ENCODE measurements around the gene MEIS3. TPM values are rescaled to one million over a fixed set of nuclear protein-coding genes. Genes with fewer than 3 reads are reported as not detected.
A peak's percentile ranks its signal among the peaks of the same experiment; 100 is the strongest.
"Not testable (repeated sequence)": the region's sequence is repeated elsewhere in the genome, so short reads cannot be mapped to it uniquely, and the experiment has no call there.

Gene MEIS3
- total RNA-seq, 2 donors from 2014 or later = 5.6 to 7.0 TPM

GRCh38 chr19:47398707-47399597 lies 20.4 kb downstream of the MEIS3 start:
- ATAC-seq (no peak), DNase-seq (no peak)
- intact Hi-C loops (cut with DNase I) = no loop called here

- ATAC-seq (peak; percentile 57 to 78), DNase-seq (peak; percentile 75)
- intact Hi-C loops (cut with DNase I) = loop anchor here (2.0 to 5.0 kb wide), 2 partner anchors 94 to 95 kb away; no protein-coding TSS in a partner anchor
These were observed 27.7 kb downstream of the MEIS3 start for GRCh38 chr19:47391510-47392223.

- no peak for DNase-seq
- intact Hi-C loops (cut with DNase I) = loop anchor here (2.0 to 5.0 kb wide), 2 partner anchors 94 kb away; no protein-coding TSS in a partner anchor
- ATAC-seq = no peak
These were observed 28.5 kb downstream of the MEIS3 start for GRCh38 chr19:47390533-47391488.

- peak in 1 of 2 donors; percentile 53 for ATAC-seq
- DNase-seq = no peak
- intact Hi-C loops (cut with DNase I) = no loop called here
These were observed 30.2 kb downstream of the MEIS3 start for GRCh38 chr19:47389150-47389556.

- intact Hi-C loops (cut with DNase I); DNase-seq: not testable (repeated sequence)
- ATAC-seq = peak in 1 of 2 donors; percentile 23
These were observed 30.6 kb downstream of the MEIS3 start for GRCh38 chr19:47388721-47389120.

- intact Hi-C loops (cut with DNase I) = not testable (repeated sequence)
These were observed 31.7 kb downstream of the MEIS3 start for GRCh38 chr19:47387623-47388022.

GRCh38 chr19:47386582-47386981 lies 32.7 kb downstream of the MEIS3 start:
- DNase-seq; ATAC-seq; intact Hi-C loops (cut with DNase I): not testable (repeated sequence)

More at GRCh38 chr19:47387623-47388022, 31.7 kb downstream of the MEIS3 start:
- DNase-seq, ATAC-seq: not testable (repeated sequence)

- intact Hi-C loops (cut with DNase I); DNase-seq; ATAC-seq: not testable (repeated sequence)
These were observed 34.8 kb downstream of the MEIS3 start for GRCh38 chr19:47384533-47384932.

- DNase-seq; intact Hi-C loops (cut with DNase I); ATAC-seq: not testable (repeated sequence)
These were observed 35.4 kb downstream of the MEIS3 start for GRCh38 chr19:47383890-47384289.

- ATAC-seq (no peak), DNase-seq (no peak)
- intact Hi-C loops (cut with DNase I) = no loop called here
These were observed 37.6 kb downstream of the MEIS3 start for GRCh38 chr19:47381653-47382279.

- intact Hi-C loops (cut with DNase I) = no loop called here
- no peak for DNase-seq
- ATAC-seq = no peak
These were observed 38.2 kb downstream of the MEIS3 start for GRCh38 chr19:47381121-47381520.

- no peak for ATAC-seq
- intact Hi-C loops (cut with DNase I) = no loop called here
- no peak for DNase-seq
These were observed 38.8 kb downstream of the MEIS3 start for GRCh38 chr19:47380559-47380958.

- no peak for DNase-seq
- ATAC-seq = no peak
- intact Hi-C loops (cut with DNase I) = no loop called here
These were observed 39.9 kb downstream of the MEIS3 start for GRCh38 chr19:47379381-47379938.

- ATAC-seq = no peak
- DNase-seq = no peak
- intact Hi-C loops (cut with DNase I) = no loop called here
These were observed 41.1 kb downstream of the MEIS3 start for GRCh38 chr19:47378246-47378645.

GRCh38 chr19:47377801-47378200 lies 41.5 kb downstream of the MEIS3 start:
- intact Hi-C loops (cut with DNase I) = no loop called here
- peak in 1 of 2 donors; percentile 1 for ATAC-seq
- no peak for DNase-seq

- intact Hi-C loops (cut with DNase I) = no loop called here
- ATAC-seq = peak; percentile 86 to 89
- peak; percentile 53 for DNase-seq
These were observed 42.1 kb downstream of the MEIS3 start for GRCh38 chr19:47377208-47377701.

GRCh38 chr19:47376589-47377144 lies 42.7 kb downstream of the MEIS3 start:
- intact Hi-C loops (cut with DNase I) = no loop called here
- DNase-seq = no peak
- no peak for ATAC-seq

All from left cardiac atrium (tissue), 4 donors.